Cardiac septum (tissue), 1 donor: ENCODE data around the gene GRN. TPM values are rescaled to one million over a fixed set of nuclear protein-coding genes. Genes with fewer than 3 reads are reported as not detected.
"Not testable (repeated sequence)": the region's sequence is repeated elsewhere in the genome, so short reads cannot be mapped to it uniquely, and the experiment has no call there.

Source experiments
- DNase-seq: peaks from one replicate; pipeline ENCODE4 v3.0.0-alpha.2; 2020; ENCODE audit warnings: low spot score
- intact Hi-C: fragments of 100-400 bp; cut with DNase I; formaldehyde crosslinking; loops from one replicate; pipeline ENCODE4 v1.14.0; 2022
- total RNA-seq: library from RNA; stranded (reverse); fragmentation: NEBNext Ultra II Directional; extraction: Animal tissue kit (Norgen Biotek cat#: 25700); gene quantifications from one replicate; pipeline ENCODE4 v1.2.1, GENCODE V29; 2021
- donor health status: DM: no; HTN: no; CAD: no.

Gene GRN
- total RNA-seq, 1 donor from 2014 or later = 130 TPM

DNA sequence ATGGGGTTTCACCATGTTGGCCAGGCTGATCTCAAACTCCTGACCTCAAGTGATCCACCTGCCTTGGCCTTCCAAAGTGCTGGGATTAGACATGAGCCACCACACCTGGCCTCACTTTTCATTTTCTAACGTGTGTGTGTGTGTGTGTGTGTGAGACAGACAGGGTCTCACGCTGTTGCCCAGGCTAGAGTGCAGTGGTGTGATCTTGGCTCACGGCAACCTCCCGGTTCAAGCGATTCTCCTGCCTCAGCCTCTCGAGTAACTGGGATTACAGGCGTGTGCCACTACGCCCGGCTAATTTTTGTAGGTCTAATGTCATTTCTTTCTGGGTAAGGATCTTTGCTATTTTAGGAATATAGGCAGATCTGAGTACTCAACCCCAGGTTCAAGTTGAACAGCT lies 49.0 kb downstream of the GRN start:
- DNase-seq, intact Hi-C loops: not testable (repeated sequence)

DNA sequence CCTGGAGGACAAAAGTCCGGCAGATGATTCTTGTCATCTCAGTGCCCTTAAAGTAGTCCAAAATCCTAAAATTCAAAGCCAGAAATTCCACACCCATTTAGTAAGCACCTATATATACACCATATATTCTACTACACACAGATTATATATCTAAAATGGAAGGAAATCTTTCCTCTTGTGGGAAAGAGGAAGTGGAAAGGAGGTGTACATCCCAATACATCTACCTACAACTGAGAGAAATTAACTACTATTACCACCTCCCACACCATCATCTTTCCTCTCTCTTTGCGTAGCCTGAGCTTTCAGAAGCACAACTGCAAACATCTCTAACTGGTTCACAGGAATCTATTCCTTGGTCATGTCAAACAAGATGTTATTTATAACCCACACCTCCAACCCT lies 49.7 kb downstream of the GRN start:
- intact Hi-C loops = no loop called here
- DNase-seq = no peak

DNA sequence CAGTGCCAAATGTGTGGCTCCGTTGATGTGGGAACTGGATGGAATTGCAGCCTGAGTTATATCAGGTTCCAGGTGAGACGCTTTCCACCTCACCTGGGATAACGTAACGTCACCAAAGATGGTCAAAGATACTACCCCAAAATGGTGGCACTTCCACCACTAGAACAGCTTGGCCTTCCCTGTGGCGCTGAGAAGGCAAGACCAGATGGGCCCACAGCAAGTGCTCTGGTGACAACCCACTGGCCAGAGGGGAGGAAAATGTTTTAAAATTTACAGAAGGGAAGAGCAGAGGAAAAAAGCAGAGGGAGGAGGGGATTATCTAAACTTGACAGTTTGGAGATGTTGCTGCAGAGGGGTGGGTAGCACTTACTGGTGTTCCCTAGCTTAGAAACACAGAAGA lies 51.8 kb downstream of the GRN start:
- DNase-seq = no peak
- intact Hi-C loops = no loop called here

DNA sequence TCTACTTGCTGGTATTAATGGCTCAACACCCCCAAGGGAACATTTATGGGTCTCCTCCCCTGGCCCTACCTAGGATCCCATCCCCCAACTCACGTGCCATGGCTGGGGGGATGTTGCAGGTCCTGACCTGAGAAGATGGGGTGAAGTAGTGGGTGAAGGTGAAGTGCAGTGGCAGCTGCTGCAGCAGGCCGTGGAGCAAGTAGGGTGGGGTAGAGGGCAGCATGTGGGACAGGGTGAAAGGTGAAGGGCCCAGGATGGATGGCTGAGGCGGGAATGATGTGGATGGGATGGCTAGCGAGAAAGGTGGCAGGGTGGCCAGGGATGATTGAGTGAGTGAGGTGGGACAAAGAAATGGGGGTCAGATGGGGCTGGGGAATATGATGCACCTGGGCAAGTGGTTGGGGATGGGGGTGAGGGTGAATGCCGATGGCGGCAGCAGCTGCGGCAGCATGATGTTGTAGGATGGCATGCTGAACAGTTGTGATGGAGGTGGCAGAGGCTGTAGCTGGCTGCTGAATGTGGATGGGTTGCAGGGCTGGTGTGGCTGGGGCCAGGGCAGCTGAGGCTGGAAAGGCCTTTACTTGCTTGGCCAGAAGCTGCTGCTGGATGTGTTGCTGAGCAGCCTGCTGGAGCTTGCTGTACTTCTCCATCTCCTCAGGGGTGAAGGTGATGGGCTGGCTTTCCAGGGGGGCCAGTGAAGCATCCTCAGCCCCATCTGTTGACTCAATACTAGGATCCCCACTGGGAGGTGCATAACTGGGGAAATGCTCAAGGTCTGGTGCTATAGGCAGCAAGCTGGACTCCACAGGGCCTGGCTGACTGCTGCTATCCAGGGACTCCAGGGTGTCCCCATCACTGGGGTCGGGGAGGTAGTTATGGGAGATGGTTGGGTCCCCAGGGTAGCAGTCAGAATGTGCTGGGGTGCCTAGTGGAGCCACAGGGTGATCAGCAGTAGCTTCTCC lies 52.7 kb downstream of the GRN start:
- intact Hi-C loops = no loop called here
- DNase-seq = no peak

DNA sequence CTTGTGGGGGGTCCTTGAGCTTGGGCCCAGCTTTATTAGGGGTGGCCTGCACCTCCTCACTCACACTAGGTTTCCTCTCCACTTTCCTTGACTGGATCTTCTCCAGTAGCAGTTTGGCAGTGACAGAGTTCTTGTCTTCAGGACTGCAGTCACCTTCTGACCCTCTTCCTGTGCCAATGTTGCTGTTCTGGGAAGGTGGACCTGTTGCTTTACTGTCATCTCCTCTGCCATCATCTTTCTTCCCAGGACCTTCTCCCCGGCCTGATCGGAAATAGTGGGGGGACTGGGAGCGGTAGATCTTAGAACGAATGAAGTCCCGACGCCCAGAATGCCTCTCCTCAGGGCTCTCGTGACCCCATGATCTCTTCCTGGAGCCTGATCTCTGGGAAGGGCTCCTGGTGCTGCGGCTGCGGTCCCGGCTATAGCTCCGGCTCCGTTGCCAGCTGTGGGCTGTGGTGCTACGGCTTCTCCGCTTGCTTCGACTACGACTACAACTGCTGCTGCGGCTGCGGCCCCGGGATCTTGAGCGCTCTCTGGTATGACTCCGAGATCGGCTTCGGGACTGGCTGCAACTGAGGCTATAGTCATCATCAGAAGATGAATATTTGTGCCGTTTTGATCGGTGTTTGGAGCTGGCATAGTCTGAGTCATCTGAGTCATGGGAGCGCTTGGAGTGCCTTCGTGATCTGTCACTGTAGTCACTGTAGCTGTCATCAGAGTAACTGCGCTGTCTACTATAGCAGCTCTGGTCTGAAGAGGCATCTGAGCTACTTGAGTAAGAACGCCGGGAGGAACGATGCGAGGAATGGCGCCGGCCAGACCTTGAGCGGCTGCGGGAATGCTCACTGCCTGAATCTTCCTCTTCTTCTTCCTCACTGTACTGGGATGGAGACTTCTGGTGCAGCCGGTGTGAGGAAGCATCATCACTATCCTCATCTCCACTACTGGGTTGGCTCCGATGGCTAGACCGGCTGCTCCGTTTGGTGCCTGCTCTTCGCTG lies 53.9 kb downstream of the GRN start:
- DNase-seq = no peak
- intact Hi-C loops = no loop called here

DNA sequence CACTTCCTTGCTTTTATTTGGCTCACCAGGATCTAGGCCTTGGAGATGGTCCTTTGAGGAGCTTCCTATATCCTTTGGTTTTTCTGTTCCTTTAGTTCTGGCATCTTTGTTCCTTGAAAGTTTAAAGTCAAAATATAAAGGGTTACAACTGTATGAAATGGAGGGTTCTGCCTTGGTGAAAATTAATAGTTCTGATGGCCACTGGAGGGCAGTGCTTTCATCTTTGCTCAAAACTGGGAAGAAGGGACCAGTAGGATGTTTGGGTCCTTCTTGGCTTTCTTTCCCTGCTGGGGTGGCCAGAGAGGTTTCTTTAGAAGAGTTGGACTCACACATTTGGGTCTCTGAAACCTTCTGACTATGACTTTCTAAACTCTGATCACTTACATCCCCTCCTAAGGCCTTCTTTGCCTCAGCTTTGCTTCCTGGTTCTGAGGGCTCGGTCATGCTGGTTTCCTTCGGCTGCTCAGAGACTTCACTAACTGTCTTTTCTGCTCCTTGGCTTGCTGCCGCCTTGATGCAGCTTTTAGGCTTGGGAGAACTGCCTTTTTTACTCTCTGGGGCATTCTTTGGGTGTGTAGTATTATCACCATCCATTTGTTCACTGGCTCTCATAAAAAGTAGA lies 55.2 kb downstream of the GRN start:
- intact Hi-C loops = no loop called here

More for the DNA sequence above, 55.2 kb downstream of the GRN start:
- no peak for DNase-seq

Other genes starting within 250 kb of the GRN start
- gene HDAC5, start 221.7 kb upstream of the GRN start, total RNA-seq = 75.5 TPM
- gene HROB, start 203.4 kb upstream of the GRN start, total RNA-seq = 0.65 TPM
- 8.9 TPM for gene ASB16, start 174.6 kb upstream of the GRN start, total RNA-seq
- 20.5 TPM for gene TMUB2, start 158.3 kb upstream of the GRN start, total RNA-seq
- gene ATXN7L3, start 145.4 kb upstream of the GRN start, total RNA-seq = 37.8 TPM
- gene UBTF, start 125.6 kb upstream of the GRN start, total RNA-seq = 53.1 TPM
- gene SLC4A1, start 77.2 kb upstream of the GRN start, total RNA-seq = 4.0 TPM
- 0.97 TPM for gene RUNDC3A, start 36.7 kb upstream of the GRN start, total RNA-seq
- 53.4 TPM for gene SLC25A39, start 20.5 kb upstream of the GRN start, total RNA-seq
- gene FAM171A2, start 18.6 kb downstream of the GRN start, total RNA-seq = 0.62 TPM
- gene ITGA2B, start 44.3 kb downstream of the GRN start, total RNA-seq = 1.7 TPM
- 23.8 TPM for gene GPATCH8, start 158.1 kb downstream of the GRN start, total RNA-seq
- 5.7 TPM for gene FZD2, start 212.2 kb downstream of the GRN start, total RNA-seq